PC-3 (cell line): ENCODE data around the gene C2CD3. TPM values are rescaled to one million over a fixed set of nuclear protein-coding genes. Genes with fewer than 3 reads are reported as not detected.

Experiments
- ATAC-seq: fragments of 200-7000 bp; cut with Tn5 transposase; 2 replicates; pipeline ENCODE4 v1.9.1; 2020; ENCODE audit warnings: mild to moderate bottlenecking, moderate library complexity
- BruUV-seq: library from RNA; stranded (reverse); fragments of 400-500 nt; replicated peaks from 2 replicates; lab custom pipeline; 2021; lab: Mats Ljungman, UMichigan
- CTCF ChIA-PET: fragments of 300-600 bp; sonication (Branson Sonifier 250); formaldehyde crosslinking; loops from one replicate; lab custom pipeline; 2022; ENCODE audit warnings: antibody characterized with exemption; lab: Charles Lee
- POLR2A ChIA-PET: fragments of 300-600 bp; sonication (Branson Sonifier 250); formaldehyde crosslinking; loops from one replicate; lab custom pipeline; 2022; ENCODE audit warnings: antibody characterized with exemption; ENCODE audit not compliant: unreplicated experiment; lab: Charles Lee
- DNase-seq: peaks from one replicate; pipeline ENCODE4 v3.0.0-alpha.2; 2015
- H2AFZ ChIP-seq: fragments of 300-600 bp; sonication (generic); 2 replicates; pipeline ENCODE4 v1.6.0; 2016; ENCODE audit warnings: antibody characterized with exemption, low read length
- H3F3A ChIP-seq: fragments of 300-600 bp; sonication (generic); one replicate; pipeline ENCODE4 v1.6.0; 2017; ENCODE audit warnings: antibody characterized with exemption, low read length, control low read depth, mild to moderate bottlenecking; ENCODE audit not compliant: unreplicated experiment
- H3K27ac ChIP-seq: fragments of 300-600 bp; sonication (generic); 2 replicates; pipeline ENCODE4 v1.5.1; 2016; ENCODE audit warnings: mild to moderate bottlenecking, low read length
- H3K27me3 ChIP-seq: fragments of 300-600 bp; sonication (generic); 2 replicates; pipeline ENCODE4 v1.6.1; 2016; ENCODE audit warnings: low read length, mixed read lengths
- H3K36me3 ChIP-seq: fragments of 300-600 bp; sonication (generic); 2 replicates; pipeline ENCODE4 v1.6.1; 2016; ENCODE audit warnings: low read depth, mixed run types, low read length, mixed read lengths
- H3K4me1 ChIP-seq: fragments of 300-600 bp; sonication (generic); 2 replicates; pipeline ENCODE4 v1.5.1; 2016; ENCODE audit warnings: low read length; ENCODE audit not compliant: insufficient read depth
- H3K4me2 ChIP-seq: fragments of 300-600 bp; sonication (generic); 2 replicates; pipeline ENCODE4 v1.6.0; 2016; ENCODE audit warnings: low read length
- H3K4me3 ChIP-seq: fragments of 300-600 bp; sonication (generic); 2 replicates; pipeline ENCODE4 v1.5.1; 2016; ENCODE audit warnings: mild to moderate bottlenecking, low read length, mixed read lengths
- H3K79me2 ChIP-seq: fragments of 300-600 bp; sonication (generic); 2 replicates; pipeline ENCODE4 v1.6.1; 2017; ENCODE audit warnings: low read length, mixed read lengths
- H3K9ac ChIP-seq: fragments of 300-600 bp; sonication (generic); 2 replicates; pipeline ENCODE4 v1.6.0; 2016; ENCODE audit warnings: mild to moderate bottlenecking, low read length
- H3K9me2 ChIP-seq: fragments of 300-600 bp; sonication (generic); replicated peaks from 2 replicates; pipeline ENCODE4 v1.6.1; 2016; ENCODE audit warnings: mixed run types, low read length, mixed read lengths
- H3K9me3 ChIP-seq: fragments of 300-600 bp; sonication (generic); 2 replicates; pipeline ENCODE4 v1.6.1; 2016; ENCODE audit warnings: low read length, mixed read lengths
- H4K20me1 ChIP-seq: fragments of 300-600 bp; sonication (generic); 2 replicates; pipeline ENCODE4 v1.6.1; 2016; ENCODE audit warnings: low read length, mixed read lengths
- EZH2 ChIP-seq: fragments of 300-600 bp; sonication (generic); IDR thresholded peaks from one replicate; pipeline ENCODE4 v1.6.1; 2017; ENCODE audit warnings: antibody characterized with exemption, mild to moderate bottlenecking, low read length; ENCODE audit not compliant: unreplicated experiment
- EZH2phosphoT487 ChIP-seq: fragments of 300-600 bp; sonication (generic); IDR thresholded peaks from 2 replicates; pipeline ENCODE4 v1.6.1; 2018; ENCODE audit warnings: mild to moderate bottlenecking, antibody characterized with exemption, low read length, borderline replicate concordance
- intact Hi-C: fragments of 100-400 bp; cut with micrococcal nuclease; formaldehyde crosslinking; loops from 2 replicates; pipeline ENCODE4 v1.9.0; 2023
- total RNA-seq: library from RNA; depleted of rRNA; stranded (reverse); fragments of >200 nt; gene quantifications from 2 replicates; pipeline ENCODE4 v1.2.3, GENCODE V29; 2014; rRNA removed
- TF ChIP-seq, protein P1 (sequence below): fragments of 300-600 bp; sonication (generic); conservative IDR thresholded peaks from 2 replicates; pipeline ENCODE4 v1.5.1; 2017; ENCODE audit warnings: antibody characterized with exemption, low read depth, mild to moderate bottlenecking, low read length

C2CD3 gene
- total RNA-seq, 1 experiment from 2014 or later: 27.3 TPM

DNA sequence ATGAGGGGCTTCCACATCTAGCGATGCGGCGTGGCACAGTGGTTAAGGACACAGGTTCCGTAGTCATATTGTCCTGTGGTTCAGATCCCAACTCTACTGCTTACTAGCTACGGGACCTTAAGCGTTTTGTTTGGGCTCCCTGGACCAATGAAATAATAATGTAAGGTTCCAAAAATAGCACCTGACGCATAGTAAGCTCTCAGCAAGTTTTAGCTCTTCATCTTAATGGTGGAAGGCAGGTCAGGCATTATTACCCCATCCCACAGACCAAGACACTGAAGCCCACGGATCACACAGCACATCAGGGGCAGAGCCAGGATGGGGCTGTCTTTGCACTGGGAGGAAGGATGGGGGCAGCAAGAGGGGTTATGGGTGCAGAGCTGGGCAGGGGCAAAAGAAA lies 206.9 kb downstream of the C2CD3 start:
- DNase-seq (no peak), ATAC-seq (no peak)
- intact Hi-C loops: loop anchor here (1.0 to 10.0 kb wide), 2 partner anchors 126 to 481 kb away; no protein-coding TSS in a partner anchor
- no peaks in the 10 kb centered on the region for H3K27me3 ChIP-seq
- H3K36me3 ChIP-seq: no peaks in the 10 kb centered on the region
- TF ChIP-seq, protein P1, sequence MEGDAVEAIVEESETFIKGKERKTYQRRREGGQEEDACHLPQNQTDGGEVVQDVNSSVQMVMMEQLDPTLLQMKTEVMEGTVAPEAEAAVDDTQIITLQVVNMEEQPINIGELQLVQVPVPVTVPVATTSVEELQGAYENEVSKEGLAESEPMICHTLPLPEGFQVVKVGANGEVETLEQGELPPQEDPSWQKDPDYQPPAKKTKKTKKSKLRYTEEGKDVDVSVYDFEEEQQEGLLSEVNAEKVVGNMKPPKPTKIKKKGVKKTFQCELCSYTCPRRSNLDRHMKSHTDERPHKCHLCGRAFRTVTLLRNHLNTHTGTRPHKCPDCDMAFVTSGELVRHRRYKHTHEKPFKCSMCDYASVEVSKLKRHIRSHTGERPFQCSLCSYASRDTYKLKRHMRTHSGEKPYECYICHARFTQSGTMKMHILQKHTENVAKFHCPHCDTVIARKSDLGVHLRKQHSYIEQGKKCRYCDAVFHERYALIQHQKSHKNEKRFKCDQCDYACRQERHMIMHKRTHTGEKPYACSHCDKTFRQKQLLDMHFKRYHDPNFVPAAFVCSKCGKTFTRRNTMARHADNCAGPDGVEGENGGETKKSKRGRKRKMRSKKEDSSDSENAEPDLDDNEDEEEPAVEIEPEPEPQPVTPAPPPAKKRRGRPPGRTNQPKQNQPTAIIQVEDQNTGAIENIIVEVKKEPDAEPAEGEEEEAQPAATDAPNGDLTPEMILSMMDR: no peak
- TF ChIP-seq EZH2phosphoT487 (no peak), EZH2 (no peak)
- H2AFZ ChIP-seq: peak overlapping the region; percentile 58; the same call in 1 of the 2 replicates
- no peak overlapping the region for H3K27ac ChIP-seq
- H3K4me3 ChIP-seq: no peak overlapping the region
- ChIA-PET POLR2A (no interaction called here), CTCF (interaction anchor here (0.6 kb wide), 2 partner anchors 13 to 29 kb away, joined by 3 to 8 read pairs; partner anchors contain the start of gene DNAJB13)
- no peak overlapping the region for H3K9ac ChIP-seq
- BruUV-seq: no TSS peak
- peaks cover 7% of the 10 kb centered on the region for H3K4me1 ChIP-seq
- no peaks in the 10 kb centered on the region for H3K79me2 ChIP-seq
- no peaks in the 10 kb centered on the region for H3K9me3 ChIP-seq
- H4K20me1 ChIP-seq: no peaks in the 10 kb centered on the region
- H3K4me2 ChIP-seq: peak overlapping the region; percentile 80; the same call in 1 of the 2 replicates
- H3K9me2 ChIP-seq: no peaks in the 10 kb centered on the region
- no peaks in the 10 kb centered on the region for H3F3A ChIP-seq

Other genes starting within 250 kb of the C2CD3 start
- gene DNAJB13, start 220.0 kb downstream of the C2CD3 start, total RNA-seq: 0.29 and 0.46 TPM in 2 replicates
- gene UCP2, start 188.2 kb downstream of the C2CD3 start, total RNA-seq: 6.4 and 11.9 TPM in 2 replicates
- gene UCP3, start 161.9 kb downstream of the C2CD3 start, total RNA-seq: 1.2 and 1.8 TPM in 2 replicates
- 48.4 and 66.2 TPM in 2 replicates for gene PPME1, start 287 bp upstream of the C2CD3 start, total RNA-seq
- gene P4HA3, start 140.6 kb upstream of the C2CD3 start, total RNA-seq: 2.0 and 3.7 TPM in 2 replicates
- gene PGM2L1, start 227.4 kb upstream of the C2CD3 start, total RNA-seq: 1.9 and 2.0 TPM in 2 replicates